ENCODE data around the gene VSNL1.

The VSNL1 gene

GRCh38 chr2:17584689-17585088 lies 44.2 kb downstream of the VSNL1 start:
- DNase-seq: no peak

GRCh38 chr2:17587469-17587868 lies 47.0 kb downstream of the VSNL1 start:
- no peak for DNase-seq

- no peak for DNase-seq
These were observed 47.5 kb downstream of the VSNL1 start for GRCh38 chr2:17588031-17588430.

GRCh38 chr2:17589406-17590035 lies 49.0 kb downstream of the VSNL1 start:
- no peak for DNase-seq

- DNase-seq: no peak
These were observed 49.9 kb downstream of the VSNL1 start for GRCh38 chr2:17590342-17590911.

- no peak for DNase-seq
These were observed 51.4 kb downstream of the VSNL1 start for GRCh38 chr2:17591846-17592245.

GRCh38 chr2:17592731-17593409 lies 52.4 kb downstream of the VSNL1 start:
- no peak for DNase-seq

- DNase-seq: no peak
These were observed 52.9 kb downstream of the VSNL1 start for GRCh38 chr2:17593445-17593840.

GRCh38 chr2:17593841-17594491 lies 53.5 kb downstream of the VSNL1 start:
- DNase-seq: no peak

GRCh38 chr2:17594533-17595401 lies 54.3 kb downstream of the VSNL1 start:
- DNase-seq: no peak

GRCh38 chr2:17599617-17600016 lies 59.1 kb downstream of the VSNL1 start:
- DNase-seq: no peak

- DNase-seq: no peak
These were observed 60.2 kb downstream of the VSNL1 start for GRCh38 chr2:17600556-17601204.

GRCh38 chr2:17604050-17604449 lies 63.6 kb downstream of the VSNL1 start:
- no peak for DNase-seq

- no peak for DNase-seq
These were observed 65.2 kb downstream of the VSNL1 start for GRCh38 chr2:17605696-17606095.

- DNase-seq: no peak
These were observed 66.4 kb downstream of the VSNL1 start for GRCh38 chr2:17606851-17607250.

- DNase-seq: no peak
These were observed 66.9 kb downstream of the VSNL1 start for GRCh38 chr2:17607379-17607778.

- no peak for DNase-seq
These were observed 67.8 kb downstream of the VSNL1 start for GRCh38 chr2:17608251-17608650.

- no peak for DNase-seq
These were observed 70.0 kb downstream of the VSNL1 start for GRCh38 chr2:17610521-17610920.

GRCh38 chr2:17611036-17611435 lies 70.5 kb downstream of the VSNL1 start:
- no peak for DNase-seq

GRCh38 chr2:17614174-17614930 lies 73.9 kb downstream of the VSNL1 start:
- DNase-seq: no peak

- DNase-seq: no peak
These were observed 74.7 kb downstream of the VSNL1 start for GRCh38 chr2:17615147-17615546.

Data from activated naive CD4-positive, alpha-beta T cell treated with Interleukin-2 at 50 U/mL for 16 hours (primary cell).